Body of pancreas (tissue), 4 donors: ENCODE data around the gene FTCD. TPM values are rescaled to one million over a fixed set of nuclear protein-coding genes. Genes with fewer than 3 reads are reported as not detected.

Experiments
- ATAC-seq: fragments of 150-250 bp; one replicate; pipeline ENCODE4 v1.9.1; 2016
- DNase-seq, 4 donors: peaks; one replicate each; pipeline ENCODE4 v3.0.0-alpha.2; 2019
- H3K27ac ChIP-seq, 4 donors: fragments of 200-600 bp; sonication (generic); 1 replicate in 3 of 4; 2 replicates in 1 of 4; pipeline versions ENCODE4 v1.5.1 to v1.6.1; 2016 to 2019; ENCODE audit warnings: mild to moderate bottlenecking in 1 of 4, mixed read lengths in 1 of 4, moderate library complexity in 1 of 4
- H3K27me3 ChIP-seq, 2 donors: fragments of 200-600 bp; sonication (generic); one replicate each; pipeline ENCODE4 v1.6.0; 2016; ENCODE audit warnings: mild to moderate bottlenecking in 1 of 2
- H3K36me3 ChIP-seq, 2 donors: fragments of 200-600 bp; sonication (generic); replicated peaks in 1 of 2; 2 replicates each; pipeline ENCODE4 v1.5.1; 2016; ENCODE audit warnings: low read depth in 2 of 2; ENCODE audit not compliant: insufficient read depth in 1 of 2
- H3K4me1 ChIP-seq: fragments of 200-600 bp; sonication (generic); one replicate; pipeline ENCODE4 v1.6.0; 2016
- H3K4me3 ChIP-seq, 2 donors: fragments of 200-600 bp; sonication (generic); 1 replicate in 1 of 2; 2 replicates in 1 of 2; pipeline ENCODE4 v1.5.1; 2016 to 2019
- H3K9me3 ChIP-seq, 3 donors: fragments of 200-600 bp; sonication (generic); 1 replicate in 2 of 3; 2 replicates in 1 of 3; pipeline ENCODE4 v1.5.1; 2016
- POLR2A ChIP-seq, 3 donors: fragments of 450-650 bp; IDR thresholded peaks; one replicate each; pipeline ENCODE4 v1.6.1; 2016; ENCODE audit warnings: antibody characterized with exemption in 3 of 3, mild to moderate bottlenecking in 2 of 3
- WGBS, 2 donors: methylation state at CpG; one replicate each; pipeline ENCODE4 v1.1.5; 2017; 5-methylcytosine and 5-hydroxymethylcytosine counted together
- intact Hi-C: fragments of 100-400 bp; cut with DNase I; formaldehyde crosslinking; loops from one replicate; pipeline ENCODE4 v1.15.1; 2023
- total RNA-seq, 2 donors: library from RNA; depleted of rRNA; stranded (reverse); fragments of >200 nt; gene quantifications; one replicate each; pipeline ENCODE4 v1.1.0, GENCODE V29; 2016
- TF ChIP-seq, protein P1 (sequence below), 7 experiments: fragments of 450-650 bp in 4 of 7; fragments of 200-600 bp in 3 of 7; sonication (generic) in 3 of 7; IDR thresholded peaks; one replicate each; pipeline ENCODE4 v1.5.1; 2016 to 2019; ENCODE audit warnings: antibody characterized with exemption in 7 of 7

Gene FTCD
- total RNA-seq, 2 donors from 2014 or later, result 0.33 TPM; not detected in 1

DNA sequence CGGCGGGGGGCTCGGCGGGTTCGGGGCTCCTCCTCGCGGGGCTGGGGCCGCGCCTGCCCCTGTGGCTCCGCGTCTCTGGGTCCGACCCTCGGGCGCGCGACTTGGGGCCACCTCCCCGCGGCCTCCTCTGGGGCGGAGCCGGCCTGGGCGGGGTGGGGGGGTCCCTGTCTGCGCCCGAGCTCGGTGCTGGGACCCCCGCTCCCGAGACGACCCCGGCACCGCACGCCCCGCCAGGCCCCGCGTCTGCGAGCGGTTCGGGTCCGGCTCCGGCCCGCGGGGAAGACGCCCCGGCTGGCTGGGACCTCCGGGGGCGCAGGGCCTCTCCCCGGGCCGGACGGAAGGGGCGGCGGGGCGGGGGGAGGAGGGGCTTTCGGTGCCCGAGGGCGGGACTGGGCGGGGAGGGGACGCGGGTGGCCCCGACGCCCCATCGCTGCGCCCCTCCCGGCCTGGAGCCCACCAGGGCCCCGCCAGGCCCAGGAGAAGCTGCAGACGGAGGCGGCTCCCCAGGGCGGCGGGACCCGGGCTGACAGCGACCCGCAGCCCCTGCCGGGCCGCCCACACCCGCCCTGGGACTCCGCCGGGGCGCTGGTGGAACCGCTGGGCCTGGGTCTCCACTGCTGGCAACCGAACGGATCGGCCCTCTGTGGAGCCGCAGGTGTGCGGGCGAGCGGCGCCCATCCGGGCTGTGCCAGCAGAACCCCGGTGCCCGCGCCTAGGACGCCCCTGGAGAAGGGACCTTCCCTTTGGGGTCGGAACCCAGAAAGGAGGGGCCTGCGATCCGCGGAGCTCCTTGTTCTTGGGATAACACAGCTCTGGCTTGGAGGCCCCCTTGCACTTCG lies 56.9 kb downstream of the FTCD start:
- H3K4me1 ChIP-seq, result peaks cover 15% of the 10 kb centered on the region
- no peaks in the 10 kb centered on the region for H3K36me3 ChIP-seq
- ATAC-seq (peak; percentile 23), DNase-seq (peak in 2 of 4 donors; percentile 3 to 13)
- intact Hi-C loops, result no loop called here
- no peak for TF ChIP-seq POLR2A (IDR thresholded peaks at IDR 0.05)
- TF ChIP-seq, protein P1, sequence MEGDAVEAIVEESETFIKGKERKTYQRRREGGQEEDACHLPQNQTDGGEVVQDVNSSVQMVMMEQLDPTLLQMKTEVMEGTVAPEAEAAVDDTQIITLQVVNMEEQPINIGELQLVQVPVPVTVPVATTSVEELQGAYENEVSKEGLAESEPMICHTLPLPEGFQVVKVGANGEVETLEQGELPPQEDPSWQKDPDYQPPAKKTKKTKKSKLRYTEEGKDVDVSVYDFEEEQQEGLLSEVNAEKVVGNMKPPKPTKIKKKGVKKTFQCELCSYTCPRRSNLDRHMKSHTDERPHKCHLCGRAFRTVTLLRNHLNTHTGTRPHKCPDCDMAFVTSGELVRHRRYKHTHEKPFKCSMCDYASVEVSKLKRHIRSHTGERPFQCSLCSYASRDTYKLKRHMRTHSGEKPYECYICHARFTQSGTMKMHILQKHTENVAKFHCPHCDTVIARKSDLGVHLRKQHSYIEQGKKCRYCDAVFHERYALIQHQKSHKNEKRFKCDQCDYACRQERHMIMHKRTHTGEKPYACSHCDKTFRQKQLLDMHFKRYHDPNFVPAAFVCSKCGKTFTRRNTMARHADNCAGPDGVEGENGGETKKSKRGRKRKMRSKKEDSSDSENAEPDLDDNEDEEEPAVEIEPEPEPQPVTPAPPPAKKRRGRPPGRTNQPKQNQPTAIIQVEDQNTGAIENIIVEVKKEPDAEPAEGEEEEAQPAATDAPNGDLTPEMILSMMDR (IDR thresholded peaks at IDR 0.05), result no peak
- H3K9me3 ChIP-seq, result no peaks in the 10 kb centered on the region
- 5% methylated on average over 51 of the region's 94 CpGs; no CpG with 5 or more reads in 1 of the 2 donors for WGBS, 2 donors
- H3K4me3 ChIP-seq, result no peak overlapping the region
- peaks cover 0 to 6% of the 10 kb centered on the region in 2 donors for H3K27me3 ChIP-seq
- peak overlapping the region in 3 of 4 donors; percentile 12 to 49 (median 25) for H3K27ac ChIP-seq

DNA sequence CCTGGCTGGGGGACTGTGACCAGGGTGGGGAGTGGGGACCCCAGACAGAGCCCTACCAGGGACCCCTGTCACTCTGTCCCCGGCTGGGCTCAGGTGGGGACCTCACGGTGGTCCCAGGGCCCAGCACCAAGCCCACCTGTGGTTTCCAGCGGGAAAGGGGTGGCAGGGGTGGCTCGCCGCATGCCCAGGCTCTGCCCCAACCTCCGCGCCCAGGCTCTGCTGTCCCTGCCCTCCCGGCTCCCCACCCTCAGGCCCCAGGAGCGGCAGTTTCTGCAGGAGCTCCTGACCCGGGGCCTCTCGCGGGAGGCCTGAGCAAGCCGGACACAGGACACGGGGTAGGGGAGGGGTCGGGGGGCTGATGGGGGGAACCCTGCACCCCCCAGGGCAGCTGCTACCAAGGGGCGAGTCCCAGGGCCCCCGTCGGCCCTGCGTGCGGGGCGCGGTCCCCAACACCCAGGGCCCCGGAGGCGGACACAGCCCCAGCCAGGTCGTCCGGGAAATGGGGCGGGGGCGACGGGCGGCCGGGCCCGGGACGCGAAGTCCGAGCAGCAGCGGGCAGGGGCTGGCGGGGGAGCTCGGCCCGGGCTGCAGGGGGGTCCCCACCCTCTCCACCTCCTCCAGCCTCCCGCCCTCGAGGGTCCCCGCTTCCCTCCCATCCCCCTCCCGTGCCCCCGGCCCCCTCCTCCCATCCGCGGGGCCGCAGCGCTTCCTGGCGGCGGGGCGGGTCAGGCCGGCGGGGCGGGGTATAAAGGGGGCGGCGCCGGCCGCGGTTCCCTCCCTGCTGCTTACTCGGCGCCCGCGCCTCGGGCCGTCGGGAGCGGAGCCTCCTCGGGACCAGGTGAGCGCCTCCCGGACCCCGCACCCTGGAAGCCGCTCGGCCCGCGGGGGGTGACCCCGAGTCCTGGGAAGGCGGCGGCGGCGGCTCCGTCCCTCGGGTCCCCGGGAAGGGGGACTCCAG lies 57.8 kb downstream of the FTCD start, which contains the start of gene COL6A2:
COL6A2 (plus strand) TSS at position 777 of the 958 bp plus-strand sequence.
- no peaks in the 10 kb centered on the region for H3K36me3 ChIP-seq
- 9 to 100% methylated on average over 1 to 60 of the region's 83 CpGs for WGBS, 2 donors
- intact Hi-C loops, result no loop called here
- DNase-seq (peak; percentile 28 to 51 (median 35)), ATAC-seq (peak; percentile 63)
- H3K27me3 ChIP-seq, result peaks cover 0 to 6% of the 10 kb centered on the region in 2 donors
- peak within 1 kb of the TSS in 3 of 4 donors; percentile 12 to 49 (median 25) for H3K27ac ChIP-seq
- H3K4me3 ChIP-seq, result no peak within 1 kb of the TSS
- no peaks in the 10 kb centered on the region for H3K9me3 ChIP-seq
- peaks cover 15% of the 10 kb centered on the region for H3K4me1 ChIP-seq
- TF ChIP-seq, protein P1 (IDR thresholded peaks at IDR 0.05), result no peak
- peak in 1 of 3 donors; percentile 23 for TF ChIP-seq POLR2A (IDR thresholded peaks at IDR 0.05)

DNA sequence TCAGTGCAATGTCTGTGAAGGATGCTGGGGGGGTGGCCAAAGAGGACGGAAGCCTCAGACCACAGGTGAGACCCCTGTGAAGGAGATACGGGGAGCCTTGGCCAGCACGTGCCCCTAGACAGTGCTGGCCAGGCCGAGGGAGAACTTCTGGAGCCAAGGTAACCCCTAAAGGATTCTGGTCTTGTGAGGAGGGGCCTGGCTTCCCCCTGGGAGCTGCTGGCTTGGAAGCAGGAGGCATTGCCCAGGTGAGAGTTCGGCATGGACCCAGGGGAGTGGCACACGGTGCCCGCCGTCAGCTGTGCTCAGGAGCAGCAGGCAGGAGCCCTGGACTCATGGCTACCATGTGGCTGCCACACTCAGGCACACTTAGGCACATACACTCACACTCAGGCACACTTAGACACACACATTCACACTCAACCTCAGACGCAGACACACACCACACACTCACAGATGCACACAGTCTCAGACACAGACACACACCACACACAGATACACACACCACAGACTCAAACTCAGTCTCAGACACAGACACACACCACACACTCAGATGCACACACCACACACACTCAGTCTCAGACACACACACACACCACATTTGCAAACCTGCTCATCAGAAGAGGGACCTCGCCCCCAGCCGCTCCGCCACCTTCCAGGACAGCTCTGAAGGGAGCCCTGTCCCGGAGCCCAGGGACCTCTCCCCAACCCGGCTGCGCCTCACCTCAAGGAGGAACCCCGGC lies 58.6 kb downstream of the FTCD start:
- no peak for TF ChIP-seq POLR2A (IDR thresholded peaks at IDR 0.05)
- TF ChIP-seq, protein P1 (IDR thresholded peaks at IDR 0.05), result no peak
- no peaks in the 10 kb centered on the region for H3K9me3 ChIP-seq
- no peak overlapping the region for H3K4me3 ChIP-seq
- DNase-seq (peak in 2 of 4 donors; percentile 3 to 8), ATAC-seq (no peak)
- WGBS, 2 donors, result 78 to 86% methylated on average over 5 to 16 of the region's 16 CpGs
- H3K4me1 ChIP-seq, result peaks cover 15% of the 10 kb centered on the region
- intact Hi-C loops, result no loop called here
- no peaks in the 10 kb centered on the region for H3K36me3 ChIP-seq
- H3K27me3 ChIP-seq, result peaks cover 0 to 6% of the 10 kb centered on the region in 2 donors
- H3K27ac ChIP-seq, result peak overlapping the region in 1 of 4 donors; percentile 14

DNA sequence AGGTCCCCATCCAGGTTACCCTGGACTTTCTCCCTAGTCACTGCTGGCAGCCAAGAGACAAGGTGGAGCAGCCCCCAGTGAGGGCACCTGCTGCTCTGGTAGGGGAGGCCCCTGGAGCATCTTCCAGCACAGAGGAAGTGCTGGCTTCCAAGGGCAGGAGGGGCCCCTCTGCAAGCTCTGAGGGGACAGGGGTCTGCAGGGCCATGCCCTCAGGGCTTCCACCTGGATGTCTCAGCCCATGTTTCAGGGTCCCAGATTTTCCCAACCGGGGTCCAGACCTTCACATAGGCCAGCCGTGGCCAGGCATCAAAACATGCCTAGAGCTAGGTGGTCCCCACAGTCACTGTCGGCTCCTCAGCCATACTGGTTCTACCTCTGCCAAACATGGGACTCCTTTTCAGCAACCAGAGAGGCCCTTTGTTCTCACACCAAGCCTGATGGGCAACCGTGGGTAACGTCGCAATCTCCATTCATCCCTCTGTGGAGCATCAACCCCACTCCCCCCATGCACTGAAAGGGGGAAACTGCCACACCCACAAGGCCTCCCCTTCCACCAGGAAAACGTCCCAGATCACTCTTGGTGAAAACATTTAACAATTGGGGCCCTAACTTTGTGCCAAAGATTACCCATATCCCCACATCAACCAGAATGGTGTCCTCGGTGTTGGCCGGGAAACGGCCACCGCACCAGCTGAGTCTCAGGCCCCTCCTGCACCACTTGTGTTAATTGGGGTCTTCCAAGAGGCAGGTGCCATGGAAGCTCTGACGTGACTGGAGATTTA lies 59.4 kb downstream of the FTCD start:
- Histone ChIP-seq H3K27ac (no peak overlapping the region), H3K36me3 (no peaks in the 10 kb centered on the region), H3K4me1 (peaks cover 15% of the 10 kb centered on the region), H3K4me3 (no peak overlapping the region), H3K9me3 (no peaks in the 10 kb centered on the region), H3K27me3 (peaks cover 0 to 6% of the 10 kb centered on the region in 2 donors)
- TF ChIP-seq, protein P1 (IDR thresholded peaks at IDR 0.05), result no peak
- TF ChIP-seq POLR2A (IDR thresholded peaks at IDR 0.05), result no peak
- no peak for ATAC-seq
- intact Hi-C loops, result no loop called here
- 74 to 81% methylated on average over 12 of the region's 12 CpGs for WGBS, 2 donors
- no peak for DNase-seq
